Activated CD4-positive, alpha-beta T cell treated with anti-CD3 and anti-CD28 coated beads for 36 hours (primary cell): Measurements from ENCODE around the gene MED13L. TPM values are rescaled to one million over a fixed set of nuclear protein-coding genes. Genes with fewer than 3 reads are reported as not detected.

Experiments
- ATAC-seq: fragments of 200-7000 bp; cut with Tn5 transposase; one replicate; pipeline ENCODE4 v1.10.0; 2021; ENCODE audit warnings: mild to moderate bottlenecking, moderate library complexity
- CTCF ChIA-PET: fragments of 350-600 bp; sonication (Branson Sonifier 250); formaldehyde crosslinking; loops from one replicate; lab custom pipeline; 2021; ENCODE audit warnings: antibody characterized with exemption; lab: Charles Lee
- POLR2A ChIA-PET: fragments of 350-600 bp; sonication (Branson Sonifier 250); formaldehyde crosslinking; loops from one replicate; lab custom pipeline; 2021; ENCODE audit warnings: antibody characterized with exemption, inconsistent platforms; lab: Charles Lee
- DNase-seq: peaks from one replicate; pipeline ENCODE4 v3.0.0-alpha.2; 2020
- H3K27ac Mint-ChIP-seq: one replicate; pipeline ENCODE4 v1.8.0; 2021; ENCODE audit warnings: mixed read lengths
- H3K27me3 Mint-ChIP-seq: one replicate; pipeline ENCODE4 v1.8.0; 2021; ENCODE audit warnings: mixed read lengths
- H3K36me3 Mint-ChIP-seq: one replicate; pipeline ENCODE4 v1.8.0; 2021; ENCODE audit warnings: low read depth, mixed read lengths
- H3K4me1 Mint-ChIP-seq: one replicate; pipeline ENCODE4 v1.8.0; 2021; ENCODE audit warnings: mixed read lengths
- H3K4me3 Mint-ChIP-seq: one replicate; pipeline ENCODE4 v1.8.0; 2021; ENCODE audit warnings: mild to moderate bottlenecking, moderate library complexity, mixed read lengths
- H3K9me3 Mint-ChIP-seq: one replicate; pipeline ENCODE4 v1.8.0; 2021; ENCODE audit warnings: low read depth, mixed read lengths
- intact Hi-C, 2 experiments: fragments of 100-400 bp; cut with DNase I in 1 of 2; cut with micrococcal nuclease in 1 of 2; formaldehyde crosslinking; loops; one replicate each; pipeline versions ENCODE4 v1.14.2 to v1.15.1; 2022 to 2024; cut with DNase I, micrococcal nuclease
- total RNA-seq, 2 experiments: library from RNA; stranded (reverse); gene quantifications; one replicate each; pipeline ENCODE4 v1.2.3, GENCODE V29; 2021

The MED13L gene
- total RNA-seq, 2 experiments from 2014 or later, result 38.5 to 41.9 TPM

DNA sequence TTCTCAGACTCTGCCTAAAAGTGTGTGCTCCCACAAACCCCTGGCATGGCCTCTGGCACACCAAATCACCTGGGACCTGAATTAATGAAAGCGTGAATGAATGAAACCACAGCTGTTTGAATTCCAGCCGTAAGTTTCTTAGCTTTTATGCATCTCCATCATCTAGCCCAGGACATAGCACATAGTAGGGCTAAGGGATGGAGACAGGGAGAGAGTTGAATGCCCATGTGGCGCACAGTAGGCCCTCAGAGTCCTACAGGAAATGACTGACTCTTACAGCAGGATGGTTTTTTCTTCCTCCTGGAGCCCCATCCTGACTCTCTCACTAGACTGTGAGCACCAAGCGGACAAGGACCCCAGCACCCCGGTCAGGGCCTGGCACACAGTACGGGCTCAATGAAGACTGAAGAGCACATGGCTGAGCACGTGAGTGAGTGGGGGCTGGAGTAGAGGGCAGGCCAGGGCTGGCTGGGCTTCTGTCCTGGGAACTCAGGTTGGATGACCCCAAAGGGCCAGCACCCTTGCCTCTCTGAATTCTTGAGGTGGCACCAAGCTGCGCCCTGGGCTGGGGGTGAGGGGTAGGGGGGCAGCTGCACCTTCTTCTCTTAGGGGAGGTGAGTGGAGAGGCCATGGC, 351.3 kb downstream of the MED13L start:
- Mint-ChIP-seq H3K27ac (no peak overlapping the region), H3K4me1 (no peaks in the 10 kb centered on the region), H3K4me3 (no peak overlapping the region), H3K27me3 (peaks cover 28% of the 10 kb centered on the region), H3K9me3 (peaks cover 3% of the 10 kb centered on the region), H3K36me3 (no peaks in the 10 kb centered on the region)
- DNase-seq, result no peak
- CTCF ChIA-PET, result no interaction called here
- intact Hi-C loops, result no loop called here
- no peak for ATAC-seq
- POLR2A ChIA-PET, result no interaction called here

DNA sequence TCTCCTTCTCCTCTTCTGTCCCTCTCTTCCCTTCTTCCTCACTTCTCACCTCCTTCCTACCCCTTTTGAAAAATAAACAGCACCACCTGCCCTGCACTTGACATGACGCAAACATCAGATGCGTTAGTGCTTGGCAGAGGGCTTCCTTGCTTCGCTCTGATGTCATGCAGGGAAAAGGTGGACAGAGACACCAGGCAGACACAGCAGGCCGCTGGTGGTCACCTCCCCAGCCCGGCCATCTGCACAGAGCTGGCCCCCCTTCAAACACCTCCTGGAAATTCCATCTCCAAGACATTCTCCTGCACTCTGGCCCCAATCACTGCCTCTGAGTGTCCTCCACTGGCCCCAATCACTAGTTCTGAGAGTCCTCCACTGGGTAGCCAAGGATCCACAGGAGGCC, 353.6 kb downstream of the MED13L start:
- Mint-ChIP-seq H3K27ac (no peak overlapping the region), H3K4me1 (no peaks in the 10 kb centered on the region), H3K36me3 (no peaks in the 10 kb centered on the region), H3K9me3 (peaks cover 3% of the 10 kb centered on the region), H3K4me3 (no peak overlapping the region), H3K27me3 (peaks cover 33% of the 10 kb centered on the region)
- ChIA-PET POLR2A (no interaction called here), CTCF (no interaction called here)
- ATAC-seq, result no peak
- intact Hi-C loops, result no loop called here
- DNase-seq, result no peak

DNA sequence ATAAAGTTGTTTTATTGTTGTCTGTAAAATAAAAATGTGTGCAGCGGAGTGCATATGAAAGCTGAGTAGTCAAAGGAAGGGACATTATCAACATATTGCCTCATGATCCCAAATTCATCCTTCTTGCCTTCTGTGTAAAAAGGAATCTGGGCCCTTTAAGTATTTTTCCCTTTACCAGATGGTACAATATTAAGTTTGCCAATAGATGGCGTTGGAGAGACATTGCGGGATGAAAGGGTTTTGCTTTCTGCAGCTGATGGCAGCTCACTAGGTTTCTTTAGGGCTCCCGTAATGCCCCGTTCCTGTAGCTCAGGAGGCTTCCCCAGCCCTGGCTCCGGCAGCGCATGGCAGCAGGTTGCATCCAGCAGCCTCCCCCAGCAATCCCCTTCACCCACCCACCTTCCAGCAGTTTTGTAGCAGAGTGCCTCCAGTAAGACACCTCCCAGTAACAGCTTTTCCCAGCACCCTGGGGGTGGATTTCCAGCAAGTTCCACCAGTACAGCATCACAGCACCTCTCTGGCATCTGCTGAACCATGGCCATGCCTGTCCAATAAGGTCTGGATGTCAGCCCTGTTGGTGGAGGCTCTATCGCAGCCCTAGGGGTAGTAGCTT, 354.4 kb downstream of the MED13L start:
- H3K27ac Mint-ChIP-seq, result no peak overlapping the region
- no peak for ATAC-seq
- intact Hi-C loops, result no loop called here
- H3K4me3 Mint-ChIP-seq, result no peak overlapping the region
- ChIA-PET POLR2A (no interaction called here), CTCF (interaction anchor here (0.6 to 1.7 kb wide), 2 partner anchors 28 to 1945 kb away, joined by 3 read pairs; no protein-coding TSS in a partner anchor)
- H3K9me3 Mint-ChIP-seq, result peaks cover 3% of the 10 kb centered on the region
- peaks cover 38% of the 10 kb centered on the region for H3K27me3 Mint-ChIP-seq
- no peaks in the 10 kb centered on the region for H3K4me1 Mint-ChIP-seq
- peak; percentile 12 for DNase-seq
- H3K36me3 Mint-ChIP-seq, result no peaks in the 10 kb centered on the region

DNA sequence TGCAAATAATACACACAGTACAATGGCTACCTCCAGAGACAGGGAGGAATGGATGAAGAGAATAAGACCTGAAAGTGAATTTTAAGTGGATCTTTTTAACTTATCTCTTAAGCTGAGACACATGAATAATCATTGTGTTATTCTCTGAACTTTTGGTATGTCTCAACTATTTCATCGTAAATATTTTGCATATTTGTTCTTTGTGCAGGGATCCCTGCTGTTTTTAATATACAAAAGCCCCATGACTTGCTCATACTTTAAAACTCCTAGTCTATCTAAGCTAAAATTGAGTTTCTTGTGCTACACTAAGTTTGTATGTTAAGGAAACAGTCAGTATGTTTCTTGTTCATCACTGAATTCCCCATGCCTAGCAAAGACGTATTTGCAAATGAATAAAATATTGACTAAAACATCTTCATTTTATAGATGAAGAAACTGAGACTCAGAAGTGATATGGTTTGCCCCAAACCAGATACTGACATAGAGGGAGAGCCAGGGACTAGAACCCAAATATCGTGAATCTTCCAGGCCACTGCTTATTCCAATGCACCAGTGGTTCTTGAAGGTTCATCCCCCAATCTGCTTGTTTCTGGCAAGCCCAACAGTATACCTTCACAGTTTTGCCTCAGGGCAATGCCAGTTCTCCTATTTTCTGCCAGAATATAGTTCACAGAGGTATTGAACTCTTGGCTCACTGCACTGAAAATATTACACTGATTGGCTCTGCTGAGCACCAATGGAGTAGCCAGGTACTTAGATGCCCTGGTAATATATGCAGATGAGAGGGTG, 356.9 kb downstream of the MED13L start:
- Mint-ChIP-seq H3K4me3 (no peak overlapping the region), H3K36me3 (no peaks in the 10 kb centered on the region), H3K9me3 (peaks cover 3% of the 10 kb centered on the region), H3K4me1 (peaks cover 3% of the 10 kb centered on the region), H3K27ac (no peak overlapping the region), H3K27me3 (peaks cover 54% of the 10 kb centered on the region)
- intact Hi-C loops, result no loop called here
- no peak for ATAC-seq
- CTCF ChIA-PET, result no interaction called here
- POLR2A ChIA-PET, result no interaction called here
- no peak for DNase-seq

DNA sequence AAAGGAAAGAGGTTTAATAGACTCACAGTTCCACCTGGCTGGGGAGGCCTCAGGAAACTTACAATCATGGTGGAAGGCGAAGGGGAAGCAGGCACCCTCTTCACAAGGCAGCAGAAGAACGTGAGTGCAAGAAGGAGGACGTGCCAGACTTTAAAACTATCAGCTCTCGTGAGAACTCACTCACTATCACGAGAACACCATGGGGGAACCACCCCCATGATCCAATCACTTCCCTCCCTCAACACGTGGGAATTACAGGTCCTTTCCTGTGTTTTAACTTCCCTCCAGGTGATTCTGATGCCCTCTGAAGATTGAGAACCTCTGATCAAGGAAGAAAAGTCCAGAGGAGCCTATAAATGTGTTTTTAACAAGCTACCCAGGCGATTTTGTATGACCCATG, 358.7 kb downstream of the MED13L start:
- ATAC-seq (no peak), DNase-seq (no peak)
- Mint-ChIP-seq H3K36me3 (no peaks in the 10 kb centered on the region), H3K27ac (no peak overlapping the region), H3K27me3 (peaks cover 59% of the 10 kb centered on the region), H3K9me3 (peaks cover 3% of the 10 kb centered on the region), H3K4me1 (peaks cover 3% of the 10 kb centered on the region), H3K4me3 (no peak overlapping the region)
- intact Hi-C loops, result loop anchor here (10.0 kb wide), 2 partner anchors 164 to 1934 kb away; no protein-coding TSS in a partner anchor
- ChIA-PET CTCF (interaction anchor here (0.6 to 2.2 kb wide), 7 partner anchors 10 to 1952 kb away, joined by 3 to 7 read pairs (median 6); no protein-coding TSS in a partner anchor), POLR2A (no interaction called here)

DNA sequence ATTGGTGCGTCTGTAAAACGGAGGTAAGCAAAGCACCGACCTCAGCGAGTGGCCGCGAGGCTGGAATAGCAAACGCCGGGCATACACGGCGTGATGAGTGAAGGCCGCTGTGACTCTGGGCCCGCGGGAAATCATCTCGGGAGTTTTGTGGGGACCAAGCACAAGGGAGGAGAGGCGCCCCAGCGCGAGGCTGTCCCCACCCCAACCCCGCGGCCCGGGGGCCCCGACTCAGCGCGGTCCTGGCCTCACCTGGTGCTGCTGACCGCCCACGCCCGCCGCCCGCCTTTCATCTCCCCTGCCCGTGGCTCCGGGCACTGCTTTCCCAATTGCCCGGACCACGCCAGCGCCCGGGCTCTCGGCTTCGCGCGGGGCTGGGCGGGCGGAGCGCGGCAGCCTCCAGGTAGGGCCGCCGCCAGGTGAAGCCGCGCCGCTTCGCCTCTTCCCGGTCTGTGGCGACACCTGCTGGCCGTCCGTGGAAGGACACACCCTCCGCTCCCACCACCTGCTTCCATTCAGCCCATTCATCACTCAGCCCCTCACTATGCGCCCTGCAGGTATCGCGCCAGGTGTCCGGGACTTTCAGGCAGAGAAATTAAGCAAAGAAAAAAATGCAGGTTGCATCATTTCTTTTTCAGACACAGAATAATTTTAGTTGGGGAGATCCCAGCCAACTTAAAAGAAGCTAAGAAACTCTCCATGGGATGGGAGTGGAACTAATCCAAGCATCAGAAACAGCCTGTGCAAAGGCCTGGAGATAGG, 360.4 kb downstream of the MED13L start:
- H3K36me3 Mint-ChIP-seq, result no peaks in the 10 kb centered on the region
- H3K27me3 Mint-ChIP-seq, result peaks cover 56% of the 10 kb centered on the region
- H3K27ac Mint-ChIP-seq, result no peak overlapping the region
- ChIA-PET CTCF (interaction anchor here (0.6 to 2.2 kb wide), 15 partner anchors 8 to 1937 kb away, joined by 3 to 7 read pairs (median 3); no protein-coding TSS in a partner anchor), POLR2A (no interaction called here)
- ATAC-seq, result peak; percentile 85
- H3K4me1 Mint-ChIP-seq, result peaks cover 3% of the 10 kb centered on the region
- intact Hi-C loops, result loop anchor here (1.0 to 10.0 kb wide), 5 partner anchors 162 to 1936 kb away; no protein-coding TSS in a partner anchor
- peak; percentile 83 for DNase-seq
- H3K9me3 Mint-ChIP-seq, result no peaks in the 10 kb centered on the region
- H3K4me3 Mint-ChIP-seq, result peak overlapping the region; percentile 36

DNA sequence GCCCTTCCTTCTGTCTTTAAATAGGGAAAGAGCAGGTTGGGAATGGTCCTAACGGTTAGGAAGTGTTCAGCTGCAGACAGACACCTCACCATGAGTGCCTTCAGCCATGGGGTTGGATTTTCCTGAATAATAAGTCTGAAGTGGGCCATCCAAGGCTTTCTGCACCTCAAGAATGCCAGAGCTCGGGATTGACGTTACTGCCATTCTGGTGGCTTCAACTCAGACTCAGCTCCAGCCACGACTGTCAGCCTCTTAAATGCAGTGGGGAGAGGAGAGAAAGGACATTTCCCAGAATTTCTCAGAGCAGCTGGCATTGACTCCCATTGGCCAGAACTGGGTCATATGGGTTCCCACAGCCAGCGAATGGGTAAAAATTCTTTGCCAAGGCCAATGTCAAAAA, 363.4 kb downstream of the MED13L start:
- H3K4me1 Mint-ChIP-seq, result peaks cover 3% of the 10 kb centered on the region
- H3K9me3 Mint-ChIP-seq, result no peaks in the 10 kb centered on the region
- H3K4me3 Mint-ChIP-seq, result no peak overlapping the region
- CTCF ChIA-PET, result interaction anchor here (0.7 kb wide), 3 partner anchors 30 to 772 kb away, joined by 3 read pairs; no protein-coding TSS in a partner anchor
- DNase-seq, result no peak
- no peak overlapping the region for H3K27ac Mint-ChIP-seq
- H3K27me3 Mint-ChIP-seq, result peaks cover 44% of the 10 kb centered on the region
- no peak for ATAC-seq
- intact Hi-C loops, result loop anchor here (10.0 kb wide), 2 partner anchors 159 to 1929 kb away; no protein-coding TSS in a partner anchor
- H3K36me3 Mint-ChIP-seq, result no peaks in the 10 kb centered on the region
- POLR2A ChIA-PET, result no interaction called here

DNA sequence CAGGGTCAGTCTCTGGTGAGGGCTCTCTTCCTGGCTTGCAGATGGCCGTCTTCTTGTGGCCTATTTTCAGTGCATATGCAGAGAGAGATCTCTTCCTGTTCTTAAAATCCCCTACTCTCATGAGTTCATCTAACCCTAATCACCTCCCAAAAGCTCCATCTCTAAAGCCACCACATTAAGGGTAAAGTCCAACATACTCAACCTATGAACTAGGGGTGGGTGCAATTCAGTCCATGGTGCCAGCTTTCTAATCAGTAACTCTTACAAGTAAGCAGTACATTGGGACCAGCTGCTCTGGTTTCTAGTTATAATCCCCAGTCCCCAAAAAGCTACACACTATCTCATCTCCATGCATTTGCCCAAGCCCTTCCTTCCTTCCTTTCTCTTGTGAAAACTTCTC, 365.1 kb downstream of the MED13L start:
- POLR2A ChIA-PET, result no interaction called here

DNA sequence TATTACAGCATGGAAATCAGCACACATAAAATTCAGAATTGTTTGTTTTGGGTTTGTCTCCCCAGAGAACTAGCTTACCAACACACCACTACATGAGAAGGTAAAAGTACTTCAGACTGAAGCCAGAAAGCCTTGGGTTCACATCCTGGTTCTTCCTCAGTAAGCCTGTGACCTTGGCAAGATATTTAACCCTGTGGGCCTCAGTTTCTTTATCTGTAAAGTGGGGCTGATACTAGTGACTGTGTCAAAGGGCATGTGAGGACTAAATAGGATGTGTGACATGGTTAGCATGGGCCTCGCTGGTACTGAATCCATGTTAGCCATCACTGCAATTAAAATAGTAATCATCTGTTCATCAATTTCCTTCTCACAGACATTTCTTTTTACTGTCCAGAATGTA, 366.1 kb downstream of the MED13L start:
- Mint-ChIP-seq H3K27ac (no peak overlapping the region), H3K27me3 (peaks cover 31% of the 10 kb centered on the region), H3K4me1 (no peaks in the 10 kb centered on the region), H3K36me3 (no peaks in the 10 kb centered on the region), H3K9me3 (no peaks in the 10 kb centered on the region), H3K4me3 (no peak overlapping the region)
- DNase-seq (no peak), ATAC-seq (no peak)
- POLR2A ChIA-PET, result no interaction called here
- intact Hi-C loops, result loop anchor here (10.0 kb wide), 2 partner anchors 157 to 1927 kb away; no protein-coding TSS in a partner anchor
- CTCF ChIA-PET, result no interaction called here

More for the DNA sequence above, 365.1 kb downstream of the MED13L start:
- intact Hi-C loops, result loop anchor here (10.0 kb wide), 2 partner anchors 158 to 1928 kb away; no protein-coding TSS in a partner anchor
- Mint-ChIP-seq H3K4me3 (no peak overlapping the region), H3K9me3 (no peaks in the 10 kb centered on the region), H3K27ac (no peak overlapping the region), H3K27me3 (peaks cover 35% of the 10 kb centered on the region), H3K36me3 (no peaks in the 10 kb centered on the region), H3K4me1 (peaks cover 3% of the 10 kb centered on the region)
- CTCF ChIA-PET, result interaction anchor here (0.7 kb wide), 1 partner anchor 25 kb away, joined by 4 read pairs; no protein-coding TSS in a partner anchor
- no peak for ATAC-seq
- no peak for DNase-seq

DNA sequence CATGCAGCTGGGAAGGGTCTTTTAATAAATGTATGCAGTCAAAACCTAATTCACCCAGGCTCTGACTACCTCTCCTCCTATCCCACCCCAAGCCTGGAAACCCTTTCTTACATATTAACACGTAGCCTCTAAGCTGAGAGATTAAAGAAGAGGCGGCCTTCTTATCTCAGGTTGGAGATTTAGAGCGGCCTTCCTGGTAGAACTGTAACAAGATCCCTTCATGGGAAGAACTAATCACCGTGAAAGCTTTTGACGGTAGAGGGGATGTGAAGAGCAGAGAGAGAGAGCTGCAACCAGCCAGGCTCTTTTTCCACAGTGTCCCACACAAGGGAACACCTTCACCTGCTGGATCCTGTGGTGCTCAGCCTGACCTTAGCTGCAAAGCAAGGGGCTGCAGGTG, 367.4 kb downstream of the MED13L start:
- no peak overlapping the region for H3K27ac Mint-ChIP-seq
- peaks cover 25% of the 10 kb centered on the region for H3K27me3 Mint-ChIP-seq
- H3K36me3 Mint-ChIP-seq, result no peaks in the 10 kb centered on the region
- POLR2A ChIA-PET, result no interaction called here
- DNase-seq (no peak), ATAC-seq (no peak)
- intact Hi-C loops, result loop anchor here (10.0 kb wide), 2 partner anchors 155 to 1925 kb away; no protein-coding TSS in a partner anchor
- H3K4me1 Mint-ChIP-seq, result no peaks in the 10 kb centered on the region
- no peak overlapping the region for H3K4me3 Mint-ChIP-seq
- H3K9me3 Mint-ChIP-seq, result no peaks in the 10 kb centered on the region
- CTCF ChIA-PET, result no interaction called here
